ENCODE data around the gene PHLDB2.

DNA sequence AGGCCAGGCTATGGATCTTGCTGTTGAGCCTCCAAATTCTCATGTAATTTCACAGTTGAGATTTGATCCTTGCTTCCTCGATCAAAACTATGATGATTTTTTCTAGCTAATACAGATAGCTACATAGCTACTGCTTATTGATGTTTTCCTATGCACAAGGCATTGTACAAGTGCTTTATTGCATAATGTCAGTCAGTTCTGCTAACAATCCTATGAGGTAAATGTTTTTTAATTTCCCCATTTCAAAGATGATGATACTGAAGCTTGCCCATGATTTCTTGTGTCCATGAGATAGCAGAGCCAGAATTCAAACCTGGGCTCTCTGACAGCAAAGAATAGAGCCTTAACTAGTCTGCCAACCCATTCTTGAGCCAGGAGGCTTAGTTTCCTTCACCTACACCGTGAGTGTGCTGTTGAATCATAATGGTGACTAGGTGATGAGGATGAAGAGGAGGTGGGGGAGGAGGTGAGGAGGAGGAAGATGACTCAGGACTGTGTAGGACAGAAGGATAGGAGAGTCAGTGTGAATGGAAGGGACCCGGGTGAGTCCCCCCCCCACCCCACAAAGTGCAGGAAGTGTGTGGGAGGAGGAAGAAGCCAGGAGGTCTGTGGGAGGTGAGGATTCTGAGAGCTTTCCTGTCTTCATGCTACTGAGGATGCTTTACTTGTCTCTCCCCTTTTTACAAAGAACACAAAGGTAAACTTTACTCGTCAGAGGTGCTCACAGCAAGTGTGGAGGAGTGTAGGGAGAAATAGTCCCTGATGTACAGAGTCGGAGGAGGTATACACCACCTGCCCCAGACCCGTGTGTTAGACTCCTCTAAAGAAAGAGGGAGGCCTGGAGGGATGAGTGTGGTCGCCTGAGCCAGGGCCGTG is 143.3 kb downstream of the PHLDB2 start:
- TF ChIP-seq, protein P1, sequence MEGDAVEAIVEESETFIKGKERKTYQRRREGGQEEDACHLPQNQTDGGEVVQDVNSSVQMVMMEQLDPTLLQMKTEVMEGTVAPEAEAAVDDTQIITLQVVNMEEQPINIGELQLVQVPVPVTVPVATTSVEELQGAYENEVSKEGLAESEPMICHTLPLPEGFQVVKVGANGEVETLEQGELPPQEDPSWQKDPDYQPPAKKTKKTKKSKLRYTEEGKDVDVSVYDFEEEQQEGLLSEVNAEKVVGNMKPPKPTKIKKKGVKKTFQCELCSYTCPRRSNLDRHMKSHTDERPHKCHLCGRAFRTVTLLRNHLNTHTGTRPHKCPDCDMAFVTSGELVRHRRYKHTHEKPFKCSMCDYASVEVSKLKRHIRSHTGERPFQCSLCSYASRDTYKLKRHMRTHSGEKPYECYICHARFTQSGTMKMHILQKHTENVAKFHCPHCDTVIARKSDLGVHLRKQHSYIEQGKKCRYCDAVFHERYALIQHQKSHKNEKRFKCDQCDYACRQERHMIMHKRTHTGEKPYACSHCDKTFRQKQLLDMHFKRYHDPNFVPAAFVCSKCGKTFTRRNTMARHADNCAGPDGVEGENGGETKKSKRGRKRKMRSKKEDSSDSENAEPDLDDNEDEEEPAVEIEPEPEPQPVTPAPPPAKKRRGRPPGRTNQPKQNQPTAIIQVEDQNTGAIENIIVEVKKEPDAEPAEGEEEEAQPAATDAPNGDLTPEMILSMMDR (IDR thresholded peaks at IDR 0.05), result no peak
- TF ChIP-seq POLR2A (IDR thresholded peaks at IDR 0.05) (no peak), EP300 (IDR thresholded peaks at IDR 0.05) (no peak)
